IMR-90 (cell line): ENCODE data around the gene TSHZ3. TPM values are rescaled to one million over a fixed set of nuclear protein-coding genes. Genes with fewer than 3 reads are reported as not detected.
A peak's percentile ranks its signal among the peaks of the same experiment; 100 is the strongest.

Experiments
- ATAC-seq: fragments of 200-7000 bp; cut with Tn5 transposase; 2 replicates; pipeline ENCODE4 v1.9.1; 2020; ENCODE audit warnings: low read depth, mild to moderate bottlenecking, moderate library complexity
- BruUV-seq: library from RNA; stranded (reverse); fragments of 400-500 nt; replicated peaks from 2 replicates; lab custom pipeline; 2021; lab: Mats Ljungman, UMichigan
- CTCF ChIA-PET: fragments of 300-600 bp; formaldehyde crosslinking; extraction: SDS; loops from one replicate; lab custom pipeline; 2021; ENCODE audit warnings: antibody characterized with exemption; lab: Yijun Ruan, JAX
- POLR2A ChIA-PET: fragments of 300-600 bp; sonication (Branson Sonifier 250); formaldehyde crosslinking; loops from one replicate; lab custom pipeline; 2022; ENCODE audit warnings: antibody characterized with exemption; ENCODE audit not compliant: unreplicated experiment; lab: Charles Lee
- DNase-seq: peaks from one replicate; pipeline ENCODE4 v3.0.0; 2013
- H2AFZ ChIP-seq: replicated peaks from 2 replicates; pipeline ENCODE3; 2013; ENCODE audit warnings: low read length, mild to moderate bottlenecking; ENCODE audit not compliant: poor library complexity
- H2AK5ac ChIP-seq: 2 replicates; pipeline ENCODE4 v1.6.1; 2013; ENCODE audit warnings: low read depth, low read length, inconsistent platforms
- H2AK9ac ChIP-seq: replicated peaks from 2 replicates; pipeline ENCODE3; 2013; ENCODE audit warnings: mild to moderate bottlenecking, low read depth, low read length, moderate library complexity; ENCODE audit not compliant: poor library complexity
- H2BK120ac ChIP-seq: 2 replicates; pipeline ENCODE4 v1.6.1; 2013; ENCODE audit warnings: low read depth, low read length, inconsistent platforms
- H2BK15ac ChIP-seq: 3 replicates; pipeline ENCODE4 v1.6.1; 2013; ENCODE audit warnings: low read depth, low read length, inconsistent platforms
- H2BK20ac ChIP-seq: 2 replicates; pipeline ENCODE4 v1.6.1; 2013; ENCODE audit warnings: low read depth, mild to moderate bottlenecking, inconsistent platforms, low read length, moderate library complexity
- H2BK5ac ChIP-seq: 2 replicates; pipeline ENCODE4 v1.6.1; 2013; ENCODE audit warnings: mild to moderate bottlenecking, low read depth, low read length, inconsistent platforms; ENCODE audit not compliant: poor library complexity, severe bottlenecking
- H3K14ac ChIP-seq: replicated peaks from 2 replicates; pipeline ENCODE4 v1.6.1; 2013; ENCODE audit warnings: low read depth, low read length, inconsistent platforms
- H3K18ac ChIP-seq: 2 replicates; pipeline ENCODE4 v1.6.1; 2013; ENCODE audit warnings: low read depth, low read length, control low read depth
- H3K23ac ChIP-seq: 2 replicates; pipeline ENCODE4 v1.6.1; 2013; ENCODE audit warnings: low read depth, low read length, inconsistent platforms
- H3K27ac ChIP-seq: 2 replicates; pipeline ENCODE4 v1.5.1; 2013; ENCODE audit warnings: mild to moderate bottlenecking, control low read depth, low read length; ENCODE audit not compliant: insufficient read depth
- H3K27me3 ChIP-seq: 2 replicates; pipeline ENCODE4 v1.6.1; 2013; ENCODE audit warnings: low read length; ENCODE audit not compliant: control insufficient read depth, insufficient read depth
- H3K36me3 ChIP-seq: 2 replicates; pipeline ENCODE4 v1.6.1; 2013; ENCODE audit warnings: low read length, mixed read lengths; ENCODE audit not compliant: control insufficient read depth, insufficient read depth
- H3K4ac ChIP-seq: 2 replicates; pipeline ENCODE4 v1.6.1; 2013; ENCODE audit warnings: low read depth, low read length, inconsistent platforms
- H3K4me1 ChIP-seq: 2 replicates; pipeline ENCODE4 v1.6.1; 2013; ENCODE audit warnings: low read length, mixed read lengths; ENCODE audit not compliant: control insufficient read depth, insufficient read depth
- H3K4me2 ChIP-seq: 2 replicates; pipeline ENCODE4 v1.6.1; 2013; ENCODE audit warnings: low read depth, mild to moderate bottlenecking, control low read depth, low read length, moderate library complexity
- H3K4me3 ChIP-seq: 2 replicates; pipeline ENCODE4 v1.5.1; 2013; ENCODE audit warnings: low read depth, mild to moderate bottlenecking, control low read depth, low read length, moderate library complexity; ENCODE audit not compliant: insufficient read depth
- H3K56ac ChIP-seq: 2 replicates; pipeline ENCODE4 v1.6.1; 2013; ENCODE audit warnings: low read length, inconsistent platforms; ENCODE audit not compliant: insufficient read depth; ENCODE audit errors: extremely low read depth
- H3K79me1 ChIP-seq, 2 experiments: 2 replicates each; pipeline ENCODE4 v1.6.1; 2013; ENCODE audit warnings: low read length in 2 of 2, inconsistent platforms in 1 of 2, low read depth in 1 of 2
- H3K9ac ChIP-seq: 2 replicates; pipeline ENCODE4 v1.6.1; 2013; ENCODE audit warnings: low read depth, low read length, control low read depth
- H3K9me1 ChIP-seq: 2 replicates; pipeline ENCODE4 v1.6.1; 2013; ENCODE audit warnings: low read length, inconsistent platforms; ENCODE audit not compliant: insufficient read depth
- H3K9me3 ChIP-seq: 2 replicates; pipeline ENCODE4 v1.6.1; 2013; ENCODE audit warnings: low read length; ENCODE audit not compliant: control insufficient read depth, insufficient read depth
- H4K20me1 ChIP-seq: 2 replicates; pipeline ENCODE4 v1.6.1; 2013; ENCODE audit warnings: low read length, inconsistent platforms; ENCODE audit not compliant: insufficient read depth
- H4K5ac ChIP-seq: 2 replicates; pipeline ENCODE4 v1.6.1; 2013; ENCODE audit warnings: mild to moderate bottlenecking, low read depth, low read length, control low read depth
- H4K8ac ChIP-seq, 2 experiments: 2 replicates each; pipeline ENCODE4 v1.6.1; 2013; ENCODE audit warnings: low read depth in 2 of 2, low read length in 2 of 2, control low read depth in 1 of 2, inconsistent platforms in 1 of 2
- H4K91ac ChIP-seq: 2 replicates; pipeline ENCODE4 v1.6.1; 2013; ENCODE audit warnings: low read depth, low read length, inconsistent platforms; ENCODE audit not compliant: insufficient read depth
- BHLHE40 ChIP-seq: fragments of 150-350 bp; IDR thresholded peaks from 2 replicates; pipeline ENCODE4 v1.6.1; 2016; ENCODE audit warnings: mild to moderate bottlenecking, low read depth, low read length
- MAZ ChIP-seq: IDR thresholded peaks from 2 replicates; pipeline ENCODE4 v1.6.1; 2012; ENCODE audit warnings: low read depth, mild to moderate bottlenecking, low read length, improper control_type of control experiment, moderate library complexity, borderline replicate concordance
- MXI1 ChIP-seq: IDR thresholded peaks from 2 replicates; pipeline ENCODE4 v1.6.1; 2012; ENCODE audit warnings: low read depth, mild to moderate bottlenecking, low read length, moderate library complexity, borderline replicate concordance
- RFX5 ChIP-seq: IDR thresholded peaks from 2 replicates; pipeline ENCODE4 v1.8.0; 2012; ENCODE audit warnings: low read depth, mild to moderate bottlenecking, low read length, moderate library complexity
- WGBS, 2 experiments: methylation state at CpG; one replicate each; pipeline versions ENCODE4 v1.1.5 to v1.1.7; 2013; ENCODE audit warnings: missing lambda C conversion rate in 2 of 2; ENCODE audit not compliant: insufficient read length in 1 of 2; ENCODE audit errors: extremely low coverage in 2 of 2; 5-methylcytosine and 5-hydroxymethylcytosine counted together
- dilution Hi-C: fragments of 300-500 bp; cut with HindIII; formaldehyde crosslinking; loops from one replicate; pipeline ENCODE4 v1.14.3; 2018; ENCODE audit warnings: low sequenced_read_pairs; ENCODE audit not compliant: unreplicated experiment
- in situ Hi-C: fragments of 300-500 bp; cut with MboI; formaldehyde crosslinking; loops from 3 replicates; pipeline ENCODE4 v1.14.3; 2019; ENCODE audit warnings: low sequenced_read_pairs, inconsistent platforms, mixed read lengths
- intact Hi-C: fragments of 100-400 bp; cut with micrococcal nuclease; formaldehyde crosslinking; loops from 2 replicates; pipeline ENCODE4 v1.10.0; 2022
- polyA plus RNA-seq, 3 experiments: library from polyadenylated mRNA; depleted of rRNA; stranded (reverse); fragments of >200 nt; gene quantifications; 2 replicates each; pipeline ENCODE4 v1.2.3, GENCODE V29; 2012; ENCODE audit warnings: low replicate concordance in 1 of 3
- total RNA-seq: library from RNA; depleted of rRNA; stranded (reverse); fragments of >200 nt; gene quantifications from 2 replicates; pipeline ENCODE4 v1.2.3, GENCODE V29; 2012
- TF ChIP-seq, protein P1 (sequence below): fragments of 150-350 bp; IDR thresholded peaks from 2 replicates; pipeline ENCODE4 v1.6.1; 2016; ENCODE audit warnings: low read depth, mild to moderate bottlenecking, low read length, moderate library complexity, borderline replicate concordance

The TSHZ3 gene
- total and polyA plus RNA-seq, 2 of the 4 experiments (the other 2 are of a cell fraction), result 8.1 to 13.0 TPM

DNA sequence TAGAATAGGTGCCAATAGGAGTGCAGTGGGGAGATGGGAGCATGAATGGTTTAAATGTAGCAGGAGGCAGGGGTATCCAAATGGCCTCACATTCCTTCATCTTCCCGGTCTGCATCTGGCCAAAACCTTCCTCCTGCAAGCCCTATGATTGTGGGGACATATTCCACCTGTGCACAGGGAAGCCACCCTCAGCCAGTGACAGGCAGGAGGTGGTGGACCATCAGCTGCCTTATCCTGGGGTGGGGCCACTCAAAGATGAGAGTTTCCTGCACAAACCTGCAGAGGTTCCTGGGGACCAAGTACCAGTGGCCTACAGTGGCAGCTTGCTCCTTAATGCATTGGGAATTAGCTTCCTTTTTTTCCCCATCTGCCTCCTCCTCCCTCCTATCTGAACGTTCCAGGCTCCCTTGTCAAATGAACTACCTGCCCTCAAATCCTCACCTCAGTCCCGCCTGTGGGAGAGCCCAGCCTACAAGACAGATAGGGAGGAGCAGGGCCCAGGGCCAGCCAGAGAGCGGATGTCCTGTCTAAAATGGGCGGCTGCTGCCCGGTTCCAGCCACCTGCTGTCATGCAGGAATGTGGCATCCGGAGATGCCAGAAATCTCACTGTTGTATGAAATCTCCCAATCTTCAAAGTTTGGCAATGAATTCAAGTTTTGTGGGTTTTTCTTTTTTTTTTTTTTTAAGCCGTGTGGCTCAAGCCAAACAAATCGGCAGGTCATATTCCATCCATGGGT is 85.0 kb downstream of the TSHZ3 start (continued):
- TF ChIP-seq RFX5, result no peak

DNA sequence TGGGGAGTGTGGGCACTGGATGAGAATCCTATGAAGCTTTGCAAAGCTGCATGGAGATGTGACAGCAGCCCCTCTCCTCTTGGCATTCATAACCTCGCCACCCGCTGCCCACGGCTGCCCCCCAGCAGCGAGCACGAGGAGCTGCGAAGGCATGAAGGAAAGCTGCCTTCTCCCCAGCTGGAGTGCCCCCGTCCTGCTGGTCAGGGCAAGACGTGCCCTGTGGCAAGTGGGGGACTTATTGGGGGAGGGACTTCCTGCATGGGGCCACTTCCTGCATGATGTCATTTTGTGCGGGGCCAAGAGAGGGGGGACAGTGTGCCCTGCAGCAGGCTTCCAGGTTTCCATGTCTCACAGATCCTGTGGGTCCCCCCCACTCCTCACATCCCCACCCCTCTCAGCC is 85.9 kb downstream of the TSHZ3 start:
- intact Hi-C loops (loop anchor here (2.0 to 5.0 kb wide), 2 partner anchors 31 to 136 kb away; no protein-coding TSS in a partner anchor), dilution Hi-C loops (no loop called here), in situ Hi-C loops (no loop called here)
- ChIA-PET POLR2A (interaction anchor here (0.6 kb wide), 1 partner anchor 30 kb away, joined by 17 read pairs; no protein-coding TSS in a partner anchor), CTCF (no interaction called here)
- Histone ChIP-seq H2AK5ac (0 out of 2 replicates have a peak overlapping the region, but pooled peaks have one; percentile 20), H3K9ac (no peak overlapping the region), H2BK20ac (0 out of 2 replicates have a peak overlapping the region, but pooled peaks have one; percentile 61), H3K14ac (0 out of 2 replicates have a peak overlapping the region, but pooled peaks have one; percentile 28), H4K20me1 (no peaks in the 10 kb centered on the region), H2AFZ (no peak overlapping the region), H3K79me1 (no peaks in the 10 kb centered on the region), H3K9me3 (no peaks in the 10 kb centered on the region), H3K9me1 (no peaks in the 10 kb centered on the region; the same call in 1 of the 2 replicates), H2BK120ac (peak overlapping the region; percentile 58), H2AK9ac (peak overlapping the region; percentile 67), H4K91ac (no peak overlapping the region), H4K5ac (no peak overlapping the region), H3K27me3 (no peaks in the 10 kb centered on the region), H2BK5ac (no peak overlapping the region), H3K18ac (no peak overlapping the region; the same call in 1 of the 2 replicates), H3K4ac (peak overlapping the region; percentile 41), H3K36me3 (no peaks in the 10 kb centered on the region), H3K4me1 (peaks cover 11% of the 10 kb centered on the region), H3K27ac (no peak overlapping the region), H4K8ac (no peak overlapping the region), H3K56ac (no peak overlapping the region), H3K23ac (no peak overlapping the region), H3K4me3 (no peak overlapping the region), H2BK15ac (no peak overlapping the region), H3K4me2 (no peak overlapping the region)
- TF ChIP-seq MAZ (no peak), MXI1 (no peak), BHLHE40 (no peak)
- TF ChIP-seq, protein P1, sequence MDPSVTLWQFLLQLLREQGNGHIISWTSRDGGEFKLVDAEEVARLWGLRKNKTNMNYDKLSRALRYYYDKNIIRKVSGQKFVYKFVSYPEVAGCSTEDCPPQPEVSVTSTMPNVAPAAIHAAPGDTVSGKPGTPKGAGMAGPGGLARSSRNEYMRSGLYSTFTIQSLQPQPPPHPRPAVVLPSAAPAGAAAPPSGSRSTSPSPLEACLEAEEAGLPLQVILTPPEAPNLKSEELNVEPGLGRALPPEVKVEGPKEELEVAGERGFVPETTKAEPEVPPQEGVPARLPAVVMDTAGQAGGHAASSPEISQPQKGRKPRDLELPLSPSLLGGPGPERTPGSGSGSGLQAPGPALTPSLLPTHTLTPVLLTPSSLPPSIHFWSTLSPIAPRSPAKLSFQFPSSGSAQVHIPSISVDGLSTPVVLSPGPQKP, result no peak
- WGBS, 2 experiments, result 100% methylated on average over 4 of the region's 9 CpGs; no CpG with 5 or more reads in 1 of the 2 experiments
- DNase-seq (no peak), ATAC-seq (no peak)
- BruUV-seq, result no TSS peak
